PFSK-1 (cell line): Measurements from ENCODE around the gene MRPS10.

Experiments used
- FOXP2 ChIP-seq: optimal IDR thresholded peaks from 2 replicates; pipeline ENCODE3; 2011; ENCODE audit warnings: borderline replicate concordance, control low read depth, inconsistent platforms; ENCODE audit not compliant: insufficient read depth; ENCODE audit errors: extremely low read length, extremely low read depth
- POLR2AphosphoS5 ChIP-seq: IDR thresholded peaks from 2 replicates; pipeline ENCODE4 v1.6.1; 2012; ENCODE audit warnings: low read depth, mild to moderate bottlenecking, control low read depth, low read length, moderate library complexity
- SIN3A ChIP-seq: IDR thresholded peaks from 2 replicates; pipeline ENCODE4 v1.6.1; 2012; ENCODE audit warnings: mild to moderate bottlenecking, low read length, moderate library complexity, borderline replicate concordance; ENCODE audit not compliant: insufficient read depth
- TAF1 ChIP-seq: IDR thresholded peaks from 2 replicates; pipeline ENCODE4 v1.6.1; 2012; ENCODE audit warnings: low read length, control low read depth, borderline replicate concordance; ENCODE audit not compliant: insufficient read depth
- TF ChIP-seq, protein P1 (sequence below), 2 experiments: IDR thresholded peaks; 2 replicates each; pipeline versions ENCODE4 v1.6.1 to v1.8.0; 2011 to 2012; ENCODE audit warnings: low read depth in 2 of 2, low read length in 2 of 2, control low read depth in 1 of 2, inconsistent platforms in 1 of 2, mild to moderate bottlenecking in 1 of 2, moderate library complexity in 1 of 2; ENCODE audit not compliant: insufficient read depth in 1 of 2

The MRPS10 gene

DNA sequence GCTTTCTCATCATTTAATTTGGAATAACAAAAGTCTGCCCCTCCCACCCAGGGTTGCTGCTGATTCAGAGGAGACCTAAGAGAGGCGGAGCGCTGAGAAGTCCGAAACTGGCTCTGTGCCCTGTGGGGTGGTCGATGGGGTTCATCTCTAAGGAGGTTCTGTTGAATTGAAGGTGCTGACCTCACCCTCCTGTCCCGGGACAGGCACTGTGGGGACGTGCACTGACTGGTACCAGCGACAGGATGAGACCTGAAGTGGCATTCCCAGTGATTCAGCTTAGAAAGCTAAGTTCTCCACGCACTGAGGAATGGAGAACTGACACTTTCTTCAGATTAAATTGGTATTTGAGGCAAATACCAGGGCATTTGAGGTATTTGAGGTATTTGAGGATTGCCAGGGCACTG is 24.2 kb downstream of the MRPS10 start:
- TF ChIP-seq, protein P1, sequence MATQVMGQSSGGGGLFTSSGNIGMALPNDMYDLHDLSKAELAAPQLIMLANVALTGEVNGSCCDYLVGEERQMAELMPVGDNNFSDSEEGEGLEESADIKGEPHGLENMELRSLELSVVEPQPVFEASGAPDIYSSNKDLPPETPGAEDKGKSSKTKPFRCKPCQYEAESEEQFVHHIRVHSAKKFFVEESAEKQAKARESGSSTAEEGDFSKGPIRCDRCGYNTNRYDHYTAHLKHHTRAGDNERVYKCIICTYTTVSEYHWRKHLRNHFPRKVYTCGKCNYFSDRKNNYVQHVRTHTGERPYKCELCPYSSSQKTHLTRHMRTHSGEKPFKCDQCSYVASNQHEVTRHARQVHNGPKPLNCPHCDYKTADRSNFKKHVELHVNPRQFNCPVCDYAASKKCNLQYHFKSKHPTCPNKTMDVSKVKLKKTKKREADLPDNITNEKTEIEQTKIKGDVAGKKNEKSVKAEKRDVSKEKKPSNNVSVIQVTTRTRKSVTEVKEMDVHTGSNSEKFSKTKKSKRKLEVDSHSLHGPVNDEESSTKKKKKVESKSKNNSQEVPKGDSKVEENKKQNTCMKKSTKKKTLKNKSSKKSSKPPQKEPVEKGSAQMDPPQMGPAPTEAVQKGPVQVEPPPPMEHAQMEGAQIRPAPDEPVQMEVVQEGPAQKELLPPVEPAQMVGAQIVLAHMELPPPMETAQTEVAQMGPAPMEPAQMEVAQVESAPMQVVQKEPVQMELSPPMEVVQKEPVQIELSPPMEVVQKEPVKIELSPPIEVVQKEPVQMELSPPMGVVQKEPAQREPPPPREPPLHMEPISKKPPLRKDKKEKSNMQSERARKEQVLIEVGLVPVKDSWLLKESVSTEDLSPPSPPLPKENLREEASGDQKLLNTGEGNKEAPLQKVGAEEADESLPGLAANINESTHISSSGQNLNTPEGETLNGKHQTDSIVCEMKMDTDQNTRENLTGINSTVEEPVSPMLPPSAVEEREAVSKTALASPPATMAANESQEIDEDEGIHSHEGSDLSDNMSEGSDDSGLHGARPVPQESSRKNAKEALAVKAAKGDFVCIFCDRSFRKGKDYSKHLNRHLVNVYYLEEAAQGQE (IDR thresholded peaks at IDR 0.05; ENCODE audit: insufficient read depth in 1 of 2, low read depth in 2 of 2, low read length in 2 of 2): no peak
- no peak for TF ChIP-seq SIN3A
- no peak for TF ChIP-seq TAF1
- TF ChIP-seq FOXP2: no peak
- no peak for TF ChIP-seq POLR2AphosphoS5

DNA sequence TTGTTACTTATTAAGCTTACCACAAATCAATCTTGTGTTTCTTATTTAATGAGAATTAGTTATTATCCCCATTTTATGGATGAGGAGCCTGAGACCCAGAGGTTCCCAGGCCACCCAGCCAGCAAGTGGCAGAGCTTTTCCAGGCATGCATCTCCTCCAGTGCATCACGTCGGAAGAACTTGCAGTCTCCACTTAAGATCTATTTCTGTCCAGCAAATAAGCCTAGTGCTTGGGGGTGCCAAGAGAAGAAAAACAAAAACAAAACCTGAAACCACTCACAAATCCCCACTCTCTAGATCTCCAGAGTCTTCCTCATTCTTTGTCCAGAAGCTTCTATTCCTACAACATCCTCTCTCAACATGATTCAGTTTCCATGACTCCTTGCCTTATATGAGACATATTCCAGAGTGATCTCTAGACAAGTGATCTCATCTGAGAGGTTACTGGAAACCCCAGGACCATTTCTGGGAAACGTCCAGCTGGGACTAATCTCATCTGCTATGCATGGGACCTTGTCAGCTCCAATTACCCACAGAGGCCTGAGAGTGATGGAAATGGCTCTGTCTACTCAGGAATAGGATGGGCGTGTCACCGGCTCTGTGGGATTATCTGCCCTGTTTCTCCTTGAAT is 27.0 kb downstream of the MRPS10 start:
- TF ChIP-seq FOXP2 (no peak), TAF1 (no peak), SIN3A (no peak), POLR2AphosphoS5 (no peak)
- TF ChIP-seq, protein P1 (IDR thresholded peaks at IDR 0.05; ENCODE audit: insufficient read depth in 1 of 2, low read depth in 2 of 2, low read length in 2 of 2): no peak

DNA sequence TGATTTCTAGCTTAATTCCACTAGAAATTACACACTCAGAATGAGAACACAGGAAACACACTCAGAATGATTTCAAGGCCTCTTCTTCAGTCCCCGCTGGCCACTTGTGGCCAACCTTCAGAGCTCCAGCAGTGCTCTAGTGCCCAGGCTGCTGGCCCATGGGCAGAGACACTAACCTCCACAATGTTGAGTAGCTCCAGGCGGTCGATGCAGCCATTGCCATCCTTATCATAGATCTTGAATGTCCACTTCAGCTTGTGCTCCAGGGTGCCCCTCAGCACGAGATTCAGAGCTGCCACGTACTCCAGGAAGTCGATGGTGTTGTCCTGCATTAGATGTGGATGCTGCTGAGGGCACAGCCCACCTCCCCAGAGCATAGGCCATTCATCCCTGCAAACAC is 29.3 kb downstream of the MRPS10 start:
- no peak for TF ChIP-seq SIN3A
- TF ChIP-seq, protein P1 (IDR thresholded peaks at IDR 0.05; ENCODE audit: insufficient read depth in 1 of 2, low read depth in 2 of 2, low read length in 2 of 2): no peak
- TF ChIP-seq FOXP2: no peak
- TF ChIP-seq TAF1: no peak
- TF ChIP-seq POLR2AphosphoS5: no peak

DNA sequence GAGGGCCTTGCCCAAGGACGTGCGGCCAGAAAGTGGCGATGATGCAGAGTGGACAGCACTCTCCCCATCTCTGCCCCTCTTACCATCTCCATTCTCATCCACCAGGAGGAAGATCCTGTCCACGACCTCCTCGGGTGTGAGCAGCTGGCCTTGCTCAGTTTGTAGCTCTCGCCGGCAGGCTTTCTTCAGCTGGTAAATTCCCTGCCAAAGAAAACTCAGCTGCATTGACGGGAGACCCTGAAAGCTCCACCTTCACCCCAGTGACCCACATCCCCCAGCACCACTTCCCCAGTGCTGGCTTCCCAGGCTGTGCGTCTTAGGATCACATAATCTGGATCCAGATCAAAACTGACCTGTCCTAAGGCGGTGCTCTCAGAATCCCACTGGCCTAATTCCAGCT is 32.1 kb downstream of the MRPS10 start:
- TF ChIP-seq, protein P1 (IDR thresholded peaks at IDR 0.05; ENCODE audit: insufficient read depth in 1 of 2, low read depth in 2 of 2, low read length in 2 of 2): no peak
- TF ChIP-seq SIN3A (no peak), FOXP2 (no peak), TAF1 (no peak), POLR2AphosphoS5 (no peak)

DNA sequence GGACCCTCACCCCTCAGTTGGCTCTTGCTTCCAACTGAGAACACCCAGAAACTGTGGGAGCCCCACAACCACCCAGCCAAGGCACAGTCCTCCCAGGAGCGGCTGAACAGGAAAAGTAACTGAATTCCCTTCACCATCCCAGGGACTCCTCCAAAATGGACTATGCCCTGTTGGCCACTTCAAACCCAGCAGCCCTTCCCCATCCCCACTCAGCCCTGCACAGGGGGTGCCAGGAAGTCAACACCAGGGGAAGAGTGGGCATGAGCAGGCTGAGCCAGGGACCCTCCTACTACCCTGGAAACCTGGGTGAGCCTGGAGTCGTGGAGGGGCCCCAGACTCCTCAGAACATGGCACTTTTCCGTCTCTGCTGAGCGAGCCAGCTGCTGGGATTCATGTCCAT is 33.2 kb downstream of the MRPS10 start:
- no peak for TF ChIP-seq POLR2AphosphoS5
- no peak for TF ChIP-seq TAF1
- no peak for TF ChIP-seq FOXP2
- TF ChIP-seq, protein P1 (IDR thresholded peaks at IDR 0.05; ENCODE audit: insufficient read depth in 1 of 2, low read depth in 2 of 2, low read length in 2 of 2): no peak
- no peak for TF ChIP-seq SIN3A
